GM18858 (cell line): ENCODE results near the gene SMAGP.
"Not testable (repeated sequence)": the region's sequence is repeated elsewhere in the genome, so short reads cannot be mapped to it uniquely, and the experiment has no call there.

ENCODE experiments used
- ATAC-seq: cut with Tn5 transposase; IDR thresholded peaks from one replicate; pipeline ENCODE4 v1.9.1; 2021; ENCODE audit not compliant: unreplicated experiment

The SMAGP gene, protein sequence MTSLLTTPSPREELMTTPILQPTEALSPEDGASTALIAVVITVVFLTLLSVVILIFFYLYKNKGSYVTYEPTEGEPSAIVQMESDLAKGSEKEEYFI

DNA sequence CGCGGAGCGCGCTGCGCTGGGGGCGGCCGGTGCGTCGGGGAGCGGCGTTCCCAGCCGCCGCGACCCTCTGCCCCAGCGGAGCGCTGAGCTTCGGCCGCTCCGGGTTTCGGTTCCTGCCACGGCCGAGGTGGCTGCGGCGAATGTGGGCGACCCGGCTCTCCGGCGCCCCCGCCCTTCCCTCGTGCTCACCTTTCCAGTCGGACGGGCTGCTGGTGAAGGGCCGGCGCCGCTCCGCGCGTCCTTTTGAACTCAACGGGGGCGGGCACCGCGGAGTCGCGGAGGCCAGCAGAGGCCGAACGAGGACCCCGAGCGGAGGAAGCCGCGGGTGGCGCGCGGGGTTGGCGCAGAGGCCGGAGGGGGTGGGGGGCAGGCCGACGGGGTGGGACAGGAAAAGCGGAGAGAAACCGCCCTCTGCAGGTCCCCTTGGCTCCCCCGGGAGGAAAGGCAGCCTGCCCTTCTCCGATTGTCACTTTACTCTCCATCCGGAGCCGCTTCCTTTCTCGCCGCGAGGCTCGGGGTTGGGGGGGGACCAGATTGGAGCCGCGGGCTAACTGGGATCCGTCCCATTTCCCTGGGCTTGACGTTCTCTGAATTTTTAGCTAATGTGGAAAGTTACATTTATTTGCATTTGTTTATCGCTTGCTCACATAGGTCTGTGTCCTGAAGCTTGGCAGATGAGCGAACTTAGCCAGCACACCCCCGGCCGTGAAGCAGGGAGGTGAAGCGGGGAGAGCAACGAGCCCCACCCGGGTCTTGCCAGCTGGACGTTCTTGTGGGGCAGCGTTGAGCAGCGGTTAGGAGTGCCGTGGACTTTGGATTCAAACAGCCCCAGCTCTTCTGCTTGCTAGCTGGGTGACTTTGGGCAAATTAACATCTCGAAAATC is at the start of gene SMAGP:
TSS of gene SMAGP (minus strand) at position 349 of the 884 bp plus-strand sequence. CDS start 1,137 bp downstream, outside the sequence.
- ATAC-seq = no peak

- ATAC-seq = no peak
Measured at GRCh38 chr12:51318846-51319599, 48.8 kb upstream of the SMAGP start.

GRCh38 chr12:51318057-51318806 is 48.0 kb upstream of the SMAGP start:
- ATAC-seq = not testable (repeated sequence)

GRCh38 chr12:51311389-51311788 is 41.2 kb upstream of the SMAGP start:
- no peak for ATAC-seq

DNA sequence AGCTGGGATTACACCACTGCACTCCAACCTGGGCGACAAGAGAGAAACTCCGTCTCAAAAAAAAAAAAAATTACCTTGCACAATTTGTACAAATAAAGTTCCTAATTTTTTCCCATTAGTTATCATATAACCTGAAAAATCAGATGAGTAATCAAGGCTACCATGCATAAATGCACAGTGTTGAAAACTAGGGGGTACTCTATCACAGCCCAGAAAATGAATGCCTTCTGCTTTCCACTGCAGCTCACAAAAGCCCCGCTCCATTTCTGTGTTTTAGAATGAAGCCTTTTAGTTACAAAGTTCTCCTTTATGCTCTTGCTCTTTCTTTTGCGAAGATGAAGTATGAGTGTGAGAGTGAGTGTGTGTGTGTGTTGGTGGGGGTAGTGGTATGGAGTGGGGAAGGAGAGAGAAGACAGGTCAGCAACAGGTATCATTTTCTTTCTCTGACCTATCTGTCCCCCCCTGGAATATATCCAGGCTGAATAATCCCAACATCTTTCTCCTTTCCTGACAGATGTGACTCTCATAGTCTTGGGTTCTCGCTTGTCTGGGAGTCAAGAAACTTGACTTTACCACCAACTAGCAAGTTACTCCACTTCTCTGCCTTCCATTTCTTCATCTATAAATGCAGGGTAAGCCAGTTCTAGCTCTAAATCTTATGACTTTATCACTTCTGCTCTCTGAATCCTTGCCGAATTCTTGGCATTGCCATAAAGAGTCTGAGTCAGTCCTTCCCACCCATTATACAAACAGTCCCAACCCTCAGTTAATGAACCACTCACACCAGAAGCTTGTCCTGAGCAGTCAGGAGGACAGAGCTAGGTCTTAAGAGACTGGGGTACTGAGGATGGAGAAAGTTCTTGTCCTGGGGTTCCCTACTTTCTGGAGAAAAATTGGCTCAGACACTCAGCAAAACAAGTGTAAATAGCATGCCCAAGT is 37.7 kb upstream of the SMAGP start:
- ATAC-seq = no peak

GRCh38 chr12:51306507-51306906 is 36.3 kb upstream of the SMAGP start:
- ATAC-seq = no peak

GRCh38 chr12:51300768-51301167 is 30.6 kb upstream of the SMAGP start:
- not testable (repeated sequence) for ATAC-seq

DNA sequence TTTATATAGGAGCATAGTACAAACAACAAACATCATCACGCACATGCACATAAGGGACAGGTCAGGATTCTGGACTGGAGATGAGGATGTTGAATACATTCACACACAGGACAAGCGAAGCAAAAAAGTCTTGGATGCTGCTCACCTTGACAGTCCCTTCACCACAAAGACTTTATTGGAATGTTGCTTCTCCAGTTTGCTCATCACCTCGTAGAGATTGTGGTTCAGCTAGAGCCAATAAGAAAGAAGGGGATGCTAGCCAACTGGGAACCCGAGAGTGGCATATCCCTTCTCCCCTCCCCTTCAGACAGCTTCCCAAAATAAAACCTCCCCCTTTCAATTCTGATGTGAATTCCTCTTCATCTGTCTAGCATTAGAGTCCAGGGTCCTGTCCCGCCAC is 25.4 kb upstream of the SMAGP start:
- no peak for ATAC-seq

DNA sequence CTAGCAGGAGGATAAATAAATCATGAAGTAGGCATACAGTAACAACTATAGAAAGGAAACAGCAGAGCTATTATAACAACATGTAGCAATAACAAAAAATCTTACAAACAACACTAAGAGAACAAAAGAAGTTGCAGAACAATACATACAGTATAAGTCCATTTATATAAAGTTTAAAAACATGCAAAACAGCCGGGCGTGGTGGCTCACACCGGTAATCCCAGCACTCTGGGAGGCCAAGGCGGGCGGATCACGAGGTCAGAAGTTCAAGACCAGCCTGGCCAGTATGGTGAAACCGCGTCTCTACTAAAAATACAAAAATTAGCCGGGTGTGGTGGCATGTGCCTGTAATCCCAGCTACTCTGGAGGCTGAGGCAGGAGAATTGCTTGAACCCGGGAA is 23.9 kb upstream of the SMAGP start:
- ATAC-seq = not testable (repeated sequence)

DNA sequence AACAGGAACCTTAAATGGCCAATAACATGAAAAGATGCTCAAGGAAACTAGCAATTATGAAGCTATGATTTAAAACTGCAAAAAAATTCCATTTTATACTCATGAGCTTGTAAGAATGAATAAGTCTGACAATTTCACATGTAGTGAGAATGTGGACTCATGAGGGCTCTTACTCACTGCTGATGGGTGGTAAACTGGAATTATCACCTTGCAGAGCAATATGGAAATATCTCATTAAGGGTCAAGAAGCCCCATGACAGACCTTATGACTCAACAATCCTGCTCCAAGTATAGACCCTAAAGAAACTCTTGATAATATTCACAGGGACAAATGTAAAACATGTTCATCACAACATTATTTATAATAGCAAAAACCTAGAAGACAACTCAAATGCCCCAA is 23.5 kb upstream of the SMAGP start:
- no peak for ATAC-seq

GRCh38 chr12:51291603-51292513 is 21.6 kb upstream of the SMAGP start:
- ATAC-seq = not testable (repeated sequence)

DNA sequence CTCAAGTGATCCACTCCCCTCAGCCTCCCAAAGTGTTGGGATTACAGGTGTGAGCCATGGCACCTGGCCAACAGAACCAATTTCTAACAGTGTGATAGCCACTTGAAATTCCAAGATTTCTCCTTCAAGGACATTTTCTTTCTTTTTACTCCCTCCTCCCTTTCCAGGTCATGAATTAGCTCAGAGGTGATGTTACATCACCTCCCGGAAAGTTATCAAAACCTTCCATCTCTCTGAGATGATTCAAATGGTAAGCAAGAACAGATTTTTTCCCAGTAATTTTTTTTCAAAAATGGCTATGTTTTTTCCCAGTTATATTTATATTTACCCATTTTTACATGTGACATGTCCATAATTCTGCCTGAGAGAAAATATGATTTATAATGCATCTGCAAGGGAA is 15.6 kb upstream of the SMAGP start:
- no peak for ATAC-seq

- ATAC-seq = no peak
Measured at GRCh38 chr12:51281202-51281924, 11.1 kb upstream of the SMAGP start.

DNA sequence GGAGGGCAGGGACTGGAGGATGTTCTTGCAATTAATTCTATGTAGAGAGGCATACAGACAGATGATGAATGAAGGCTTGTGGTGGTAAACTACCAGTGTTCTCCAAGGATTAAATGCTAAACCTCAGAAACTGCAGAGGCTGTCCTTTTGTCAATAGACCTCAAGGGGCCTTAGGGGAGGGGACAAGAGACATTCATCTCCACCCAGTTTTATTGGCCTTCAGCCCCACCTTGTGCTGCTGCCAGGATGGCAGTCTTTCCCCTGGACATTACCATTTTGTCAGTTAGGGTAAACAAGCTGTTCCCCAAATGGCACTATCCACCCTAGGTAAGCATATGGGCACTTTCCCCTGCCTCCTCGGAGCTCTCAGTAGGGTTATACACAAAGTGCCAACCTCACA is 4.9 kb upstream of the SMAGP start:
- ATAC-seq = no peak

GRCh38 chr12:51272810-51273209 is 2.6 kb upstream of the SMAGP start:
- not testable (repeated sequence) for ATAC-seq

- no peak for ATAC-seq
Measured at GRCh38 chr12:51270951-51271518, 820 bp upstream of the SMAGP start.

DNA sequence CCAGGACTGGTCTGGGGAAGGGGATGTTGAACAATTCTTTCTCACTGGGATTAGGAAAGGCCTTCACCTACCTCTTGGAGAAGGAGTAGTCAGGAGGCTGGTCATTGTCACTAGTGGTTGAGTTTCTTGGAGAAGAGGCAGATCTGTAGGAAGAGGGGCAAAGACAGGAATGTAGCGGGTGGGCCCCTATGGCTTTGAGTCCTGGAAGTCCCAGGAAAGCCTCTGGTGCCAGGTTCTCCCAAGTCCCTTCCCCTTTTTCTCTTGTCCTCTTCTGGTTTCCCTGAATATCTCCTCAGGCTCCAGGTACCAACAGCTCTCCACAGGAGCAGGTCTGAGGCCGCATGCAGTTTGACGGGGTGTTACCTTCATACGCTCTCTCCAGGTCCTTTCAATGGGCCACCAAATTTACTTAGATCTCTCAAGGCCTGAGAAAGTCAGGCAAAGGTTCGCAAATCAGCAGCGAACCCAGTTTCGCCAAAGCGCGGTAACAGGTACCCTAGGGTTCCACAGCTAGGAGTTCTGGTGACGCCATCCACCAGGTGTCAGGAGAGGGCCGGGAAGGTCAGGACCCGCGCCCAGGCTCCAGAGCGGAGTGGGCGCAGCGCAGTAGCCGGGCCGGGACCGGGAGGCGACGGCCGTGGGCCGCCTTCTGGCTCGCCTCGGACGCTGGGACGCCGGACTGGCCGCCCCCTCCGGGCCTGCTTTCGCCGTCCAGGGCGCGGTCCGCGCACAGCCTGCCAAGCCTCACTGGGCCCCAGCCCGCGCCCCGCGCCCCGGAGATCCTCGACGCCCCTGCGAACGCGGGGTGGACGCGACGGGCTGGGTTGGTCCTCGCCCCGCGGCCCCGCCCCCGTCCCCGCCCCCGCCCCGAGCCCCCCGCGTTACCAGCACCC is 795 bp downstream of the SMAGP start:
- no peak for ATAC-seq
